ENCODE results near the gene GAST. TPM values are rescaled to one million over a fixed set of nuclear protein-coding genes. Genes with fewer than 3 reads are reported as not detected.

Gene GAST
- total and polyA plus RNA-seq, 9 of the 15 experiments (the other 6 are each of a cell fraction or from before 2014, with no cell fraction given): not detected

DNA sequence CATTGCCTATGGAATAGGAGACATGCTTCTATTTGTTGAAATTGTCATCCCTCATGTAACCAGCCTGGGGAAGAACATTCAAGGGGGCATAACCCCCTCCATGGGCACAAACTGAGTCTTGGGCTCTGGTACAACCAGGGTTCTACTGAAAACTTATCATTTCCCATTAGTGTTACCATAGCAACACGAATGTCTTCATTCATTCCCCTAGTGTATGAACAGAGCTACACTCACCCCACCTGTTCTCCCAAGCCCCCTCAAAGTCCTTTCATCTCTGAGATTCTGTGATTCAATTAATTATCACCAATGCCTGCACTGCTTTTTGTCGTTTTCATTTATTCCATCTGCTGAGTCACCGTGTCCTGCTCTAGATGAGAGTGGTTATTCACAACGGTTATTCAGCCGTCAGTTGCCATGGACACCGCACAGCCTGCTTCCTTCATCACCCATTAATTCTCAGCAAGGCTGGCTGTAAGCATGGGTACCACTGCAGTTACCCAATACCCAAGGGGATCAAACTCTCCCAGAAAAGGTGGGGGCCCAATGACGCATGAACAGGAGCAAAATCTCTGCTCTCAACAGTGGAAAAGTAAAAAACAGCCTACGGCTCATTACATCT is 1.6 kb upstream of the GAST start (continued):
- peak; percentile 92 for TF ChIP-seq RFX1 (IDR thresholded peaks at IDR 0.05)
- peak; percentile 78 for TF ChIP-seq C11orf30 (IDR thresholded peaks at IDR 0.05; ENCODE audit: low read depth)
- no peak for TF ChIP-seq RB1 (IDR thresholded peaks at IDR 0.05; ENCODE audit: low read depth)
- TF ChIP-seq TRIM25 (IDR thresholded peaks at IDR 0.05; ENCODE audit: borderline replicate concordance): no peak
- TF ChIP-seq MAFG (tag; conservative IDR thresholded peaks at IDR 0.05): peak; percentile 87
- TF ChIP-seq RCOR1 (IDR thresholded peaks at IDR 0.05; ENCODE audit: borderline replicate concordance in 1 of 2, low read depth in 2 of 2, low read length in 2 of 2): peak in 1 of 2 experiments; percentile 25; a peak in 1 of 4 replicates
- TF ChIP-seq, protein P1, sequence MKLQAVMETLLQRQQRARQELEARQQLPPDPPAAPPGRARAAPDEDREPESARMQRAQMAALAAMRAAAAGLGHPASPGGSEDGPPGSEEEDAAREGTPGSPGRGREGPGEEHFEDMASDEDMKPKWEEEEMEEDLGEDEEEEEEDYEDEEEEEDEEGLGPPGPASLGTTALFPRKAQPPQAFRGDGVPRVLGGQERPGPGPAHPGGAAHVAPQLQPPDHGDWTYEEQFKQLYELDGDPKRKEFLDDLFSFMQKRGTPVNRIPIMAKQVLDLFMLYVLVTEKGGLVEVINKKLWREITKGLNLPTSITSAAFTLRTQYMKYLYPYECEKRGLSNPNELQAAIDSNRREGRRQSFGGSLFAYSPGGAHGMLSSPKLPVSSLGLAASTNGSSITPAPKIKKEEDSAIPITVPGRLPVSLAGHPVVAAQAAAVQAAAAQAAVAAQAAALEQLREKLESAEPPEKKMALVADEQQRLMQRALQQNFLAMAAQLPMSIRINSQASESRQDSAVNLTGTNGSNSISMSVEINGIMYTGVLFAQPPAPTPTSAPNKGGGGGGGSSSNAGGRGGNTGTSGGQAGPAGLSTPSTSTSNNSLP (IDR thresholded peaks at IDR 0.05; ENCODE audit: borderline replicate concordance, low read depth, low read length): no peak
- TF ChIP-seq PYGO2 (tag; IDR thresholded peaks at IDR 0.05): no peak
- no peak for TF ChIP-seq EZH2 (IDR thresholded peaks at IDR 0.05; ENCODE audit: borderline replicate concordance, low read depth, low read length)
- peak; percentile 48 for TF ChIP-seq KDM1A (IDR thresholded peaks at IDR 0.05)
- TF ChIP-seq MED1 (CRISPR knock-in tag; IDR thresholded peaks at IDR 0.05; ENCODE audit: borderline replicate concordance): no peak
- peak; percentile 61; the same call in 1 of the 2 replicates for TF ChIP-seq CTBP1 (IDR thresholded peaks at IDR 0.05; ENCODE audit: borderline replicate concordance)
- TF ChIP-seq SAFB2 (IDR thresholded peaks at IDR 0.05; ENCODE audit: borderline replicate concordance, low read depth, low read length, severe bottlenecking): no peak
- TF ChIP-seq, protein P2, sequence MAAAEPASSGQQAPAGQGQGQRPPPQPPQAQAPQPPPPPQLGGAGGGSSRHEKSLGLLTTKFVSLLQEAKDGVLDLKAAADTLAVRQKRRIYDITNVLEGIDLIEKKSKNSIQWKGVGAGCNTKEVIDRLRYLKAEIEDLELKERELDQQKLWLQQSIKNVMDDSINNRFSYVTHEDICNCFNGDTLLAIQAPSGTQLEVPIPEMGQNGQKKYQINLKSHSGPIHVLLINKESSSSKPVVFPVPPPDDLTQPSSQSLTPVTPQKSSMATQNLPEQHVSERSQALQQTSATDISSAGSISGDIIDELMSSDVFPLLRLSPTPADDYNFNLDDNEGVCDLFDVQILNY (CRISPR knock-in tag; IDR thresholded peaks at IDR 0.05): no peak
- peak in 1 of 2 experiments; percentile 39; a peak in 1 of 4 replicates for TF ChIP-seq CSDE1 (IDR thresholded peaks at IDR 0.05)
- TF ChIP-seq, protein P3, sequence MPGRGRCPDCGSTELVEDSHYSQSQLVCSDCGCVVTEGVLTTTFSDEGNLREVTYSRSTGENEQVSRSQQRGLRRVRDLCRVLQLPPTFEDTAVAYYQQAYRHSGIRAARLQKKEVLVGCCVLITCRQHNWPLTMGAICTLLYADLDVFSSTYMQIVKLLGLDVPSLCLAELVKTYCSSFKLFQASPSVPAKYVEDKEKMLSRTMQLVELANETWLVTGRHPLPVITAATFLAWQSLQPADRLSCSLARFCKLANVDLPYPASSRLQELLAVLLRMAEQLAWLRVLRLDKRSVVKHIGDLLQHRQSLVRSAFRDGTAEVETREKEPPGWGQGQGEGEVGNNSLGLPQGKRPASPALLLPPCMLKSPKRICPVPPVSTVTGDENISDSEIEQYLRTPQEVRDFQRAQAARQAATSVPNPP (IDR thresholded peaks at IDR 0.05; ENCODE audit: borderline replicate concordance, insufficient read depth, insufficient read length): no peak
- TF ChIP-seq, protein P4, sequence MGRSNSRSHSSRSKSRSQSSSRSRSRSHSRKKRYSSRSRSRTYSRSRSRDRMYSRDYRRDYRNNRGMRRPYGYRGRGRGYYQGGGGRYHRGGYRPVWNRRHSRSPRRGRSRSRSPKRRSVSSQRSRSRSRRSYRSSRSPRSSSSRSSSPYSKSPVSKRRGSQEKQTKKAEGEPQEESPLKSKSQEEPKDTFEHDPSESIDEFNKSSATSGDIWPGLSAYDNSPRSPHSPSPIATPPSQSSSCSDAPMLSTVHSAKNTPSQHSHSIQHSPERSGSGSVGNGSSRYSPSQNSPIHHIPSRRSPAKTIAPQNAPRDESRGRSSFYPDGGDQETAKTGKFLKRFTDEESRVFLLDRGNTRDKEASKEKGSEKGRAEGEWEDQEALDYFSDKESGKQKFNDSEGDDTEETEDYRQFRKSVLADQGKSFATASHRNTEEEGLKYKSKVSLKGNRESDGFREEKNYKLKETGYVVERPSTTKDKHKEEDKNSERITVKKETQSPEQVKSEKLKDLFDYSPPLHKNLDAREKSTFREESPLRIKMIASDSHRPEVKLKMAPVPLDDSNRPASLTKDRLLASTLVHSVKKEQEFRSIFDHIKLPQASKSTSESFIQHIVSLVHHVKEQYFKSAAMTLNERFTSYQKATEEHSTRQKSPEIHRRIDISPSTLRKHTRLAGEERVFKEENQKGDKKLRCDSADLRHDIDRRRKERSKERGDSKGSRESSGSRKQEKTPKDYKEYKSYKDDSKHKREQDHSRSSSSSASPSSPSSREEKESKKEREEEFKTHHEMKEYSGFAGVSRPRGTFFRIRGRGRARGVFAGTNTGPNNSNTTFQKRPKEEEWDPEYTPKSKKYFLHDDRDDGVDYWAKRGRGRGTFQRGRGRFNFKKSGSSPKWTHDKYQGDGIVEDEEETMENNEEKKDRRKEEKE (IDR thresholded peaks at IDR 0.05; ENCODE audit: borderline replicate concordance in 1 of 2, control insufficient read depth in 1 of 2, low read depth in 2 of 2, low read length in 1 of 2): no peak
